ENCODE results near the gene NEDD4. TPM values are rescaled to one million over a fixed set of nuclear protein-coding genes. Genes with fewer than 3 reads are reported as not detected.

Gene NEDD4
- total RNA-seq, 1 donor from 2014 or later, result 33.9 TPM

- H3K4me1 Mint-ChIP-seq (ENCODE audit: unreplicated experiment), result peaks cover 2% of the 10 kb centered on the region
- TF ChIP-seq CTCF (IDR thresholded peaks at IDR 0.05; ENCODE audit: unreplicated experiment), result no peak
- H3K27ac Mint-ChIP-seq (ENCODE audit: unreplicated experiment), result no peak overlapping the region
- H3K4me3 Mint-ChIP-seq (ENCODE audit: unreplicated experiment), result no peak overlapping the region
- H3K27me3 Mint-ChIP-seq (ENCODE audit: unreplicated experiment), result no peaks in the 10 kb centered on the region
- no peaks in the 10 kb centered on the region for H3K36me3 Mint-ChIP-seq (ENCODE audit: low read depth, unreplicated experiment)
- DNase-seq (ENCODE audit: low spot score), result no peak
- H3K9me3 Mint-ChIP-seq (ENCODE audit: unreplicated experiment), result no peaks in the 10 kb centered on the region
Measured at GRCh38 chr15:55914446-55914845, 79.0 kb downstream of the NEDD4 start.

- Mint-ChIP-seq H3K27me3 (ENCODE audit: unreplicated experiment) (no peaks in the 10 kb centered on the region), H3K36me3 (ENCODE audit: low read depth, unreplicated experiment) (no peaks in the 10 kb centered on the region), H3K4me1 (ENCODE audit: unreplicated experiment) (peaks cover 2% of the 10 kb centered on the region), H3K4me3 (ENCODE audit: unreplicated experiment) (no peak overlapping the region), H3K27ac (ENCODE audit: unreplicated experiment) (no peak overlapping the region), H3K9me3 (ENCODE audit: unreplicated experiment) (no peaks in the 10 kb centered on the region)
- TF ChIP-seq CTCF (IDR thresholded peaks at IDR 0.05; ENCODE audit: unreplicated experiment), result no peak
- DNase-seq (ENCODE audit: low spot score), result no peak
Measured at GRCh38 chr15:55912982-55913381, 80.4 kb downstream of the NEDD4 start.

GRCh38 chr15:55909036-55909811, 84.2 kb downstream of the NEDD4 start:
- H3K9me3 Mint-ChIP-seq (ENCODE audit: unreplicated experiment), result no peaks in the 10 kb centered on the region

GRCh38 chr15:55907797-55908196, 85.6 kb downstream of the NEDD4 start:
- H3K27ac Mint-ChIP-seq (ENCODE audit: unreplicated experiment), result no peak overlapping the region
- H3K9me3 Mint-ChIP-seq (ENCODE audit: unreplicated experiment), result no peaks in the 10 kb centered on the region
- TF ChIP-seq CTCF (IDR thresholded peaks at IDR 0.05; ENCODE audit: unreplicated experiment), result no peak
- H3K4me3 Mint-ChIP-seq (ENCODE audit: unreplicated experiment), result no peak overlapping the region
- no peaks in the 10 kb centered on the region for H3K36me3 Mint-ChIP-seq (ENCODE audit: low read depth, unreplicated experiment)
- DNase-seq (ENCODE audit: low spot score), result no peak
- H3K4me1 Mint-ChIP-seq (ENCODE audit: unreplicated experiment), result no peaks in the 10 kb centered on the region
- H3K27me3 Mint-ChIP-seq (ENCODE audit: unreplicated experiment), result no peaks in the 10 kb centered on the region

More at GRCh38 chr15:55909036-55909811, 84.2 kb downstream of the NEDD4 start:
- H3K36me3 Mint-ChIP-seq (ENCODE audit: low read depth, unreplicated experiment), result no peaks in the 10 kb centered on the region
- no peak overlapping the region for H3K4me3 Mint-ChIP-seq (ENCODE audit: unreplicated experiment)
- DNase-seq (ENCODE audit: low spot score), result no peak
- no peak overlapping the region for H3K27ac Mint-ChIP-seq (ENCODE audit: unreplicated experiment)
- H3K4me1 Mint-ChIP-seq (ENCODE audit: unreplicated experiment), result no peaks in the 10 kb centered on the region
- no peaks in the 10 kb centered on the region for H3K27me3 Mint-ChIP-seq (ENCODE audit: unreplicated experiment)
- TF ChIP-seq CTCF (IDR thresholded peaks at IDR 0.05; ENCODE audit: unreplicated experiment), result no peak

GRCh38 chr15:55902981-55903380, 90.4 kb downstream of the NEDD4 start:
- no peak for TF ChIP-seq CTCF (IDR thresholded peaks at IDR 0.05; ENCODE audit: unreplicated experiment)
- Mint-ChIP-seq H3K27me3 (ENCODE audit: unreplicated experiment) (no peaks in the 10 kb centered on the region), H3K36me3 (ENCODE audit: low read depth, unreplicated experiment) (no peaks in the 10 kb centered on the region), H3K27ac (ENCODE audit: unreplicated experiment) (no peak overlapping the region), H3K4me1 (ENCODE audit: unreplicated experiment) (peaks cover 4% of the 10 kb centered on the region), H3K9me3 (ENCODE audit: unreplicated experiment) (no peaks in the 10 kb centered on the region), H3K4me3 (ENCODE audit: unreplicated experiment) (no peak overlapping the region)
- DNase-seq (ENCODE audit: low spot score), result no peak

Data from endothelial cell (in vitro differentiated cells).